ENCODE data around the gene FGF19.

DNA sequence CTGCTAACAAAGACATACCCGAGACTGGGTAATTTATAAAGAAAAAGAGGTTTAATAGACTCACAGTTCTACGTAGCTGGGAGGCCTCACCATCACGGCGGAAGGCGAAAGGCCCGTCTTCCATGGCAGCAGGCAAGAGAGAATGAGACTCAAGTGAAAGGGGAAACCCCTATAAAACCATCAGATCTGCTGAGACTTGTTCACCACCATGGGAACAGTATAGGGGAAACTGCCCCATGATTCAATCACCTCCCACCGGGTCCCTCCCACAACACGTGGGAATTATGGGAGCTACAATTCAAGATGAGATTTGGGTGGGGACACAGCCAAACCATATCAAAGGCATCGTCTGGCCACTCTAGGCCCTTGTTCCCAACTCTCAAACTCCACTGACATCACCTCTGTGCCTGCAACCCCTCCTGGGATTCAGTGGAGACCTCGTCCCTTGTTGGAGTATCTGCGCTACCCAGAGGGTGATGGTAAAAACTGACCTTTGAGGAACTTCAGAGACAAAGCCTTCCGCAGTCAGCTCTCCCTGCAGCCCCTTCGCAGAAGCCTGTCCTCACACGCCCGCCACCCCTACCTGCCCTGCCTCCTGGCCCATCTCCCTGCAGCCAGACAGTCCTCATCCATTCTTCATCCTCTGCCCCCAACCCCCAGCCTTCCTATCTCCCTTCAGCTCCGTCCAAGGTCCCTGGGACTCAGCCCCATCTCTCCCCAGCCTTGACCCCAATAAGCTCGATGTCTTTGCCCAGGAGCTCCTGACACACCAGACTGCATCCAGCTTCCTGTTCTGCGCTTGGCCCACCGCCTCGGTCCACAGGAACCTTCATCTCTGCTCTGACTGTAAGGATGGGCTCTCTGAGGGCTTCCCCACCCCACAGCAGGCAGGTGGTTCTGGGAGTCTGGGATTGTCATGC is 47.0 kb downstream of the FGF19 start:
- TF ChIP-seq EZH2phosphoT487 (IDR thresholded peaks at IDR 0.05; ENCODE audit: insufficient read depth, low read depth) (no peak), EZH2 (IDR thresholded peaks at IDR 0.05; ENCODE audit: insufficient read depth, poor library complexity, severe bottlenecking) (no peak)

All from GM23248 (cell line).